Stimulated activated CD4-positive, alpha-beta T cell treated with anti-CD3 and anti-CD28 coated beads, Interleukin-4, amount 100 ng/mL, for 48 hours (primary cell): ENCODE results near the gene EDAR.

Experiments used
- DNase-seq, 2 donors: peaks; one replicate each; pipeline ENCODE4 v3.0.0-alpha.2; 2020; ENCODE audit warnings: low read depth in 2 of 2

Gene EDAR

GRCh38 chr2:108967757-108968156, 21.3 kb downstream of the EDAR start:
- no peak for DNase-seq

GRCh38 chr2:108965540-108966289, 23.3 kb downstream of the EDAR start:
- no peak for DNase-seq

GRCh38 chr2:108963057-108963456, 26.0 kb downstream of the EDAR start:
- DNase-seq: no peak

- DNase-seq: no peak
Observed at GRCh38 chr2:108961796-108962195, 27.2 kb downstream of the EDAR start.

- no peak for DNase-seq
Observed at GRCh38 chr2:108960006-108960405, 29.0 kb downstream of the EDAR start.

- no peak for DNase-seq
Observed at GRCh38 chr2:108959401-108959800, 29.6 kb downstream of the EDAR start.

GRCh38 chr2:108958632-108959341, 30.2 kb downstream of the EDAR start:
- no peak for DNase-seq

GRCh38 chr2:108958002-108958401, 31.0 kb downstream of the EDAR start:
- DNase-seq: no peak

GRCh38 chr2:108956375-108956774, 32.6 kb downstream of the EDAR start:
- no peak for DNase-seq

- DNase-seq: no peak
Observed at GRCh38 chr2:108950369-108951135, 38.5 kb downstream of the EDAR start.

- no peak for DNase-seq
Observed at GRCh38 chr2:108949316-108950239, 39.4 kb downstream of the EDAR start.

GRCh38 chr2:108947271-108947907, 41.6 kb downstream of the EDAR start:
- DNase-seq: no peak

GRCh38 chr2:108946442-108946841, 42.6 kb downstream of the EDAR start:
- DNase-seq: no peak

- DNase-seq: no peak
Observed at GRCh38 chr2:108945969-108946368, 43.1 kb downstream of the EDAR start.

- no peak for DNase-seq
Observed at GRCh38 chr2:108944601-108945331, 44.3 kb downstream of the EDAR start.

- DNase-seq: no peak
Observed at GRCh38 chr2:108943751-108944150, 45.3 kb downstream of the EDAR start.

- no peak for DNase-seq
Observed at GRCh38 chr2:108942888-108943287, 46.1 kb downstream of the EDAR start.

- no peak for DNase-seq
Observed at GRCh38 chr2:108942231-108942825, 46.7 kb downstream of the EDAR start.

GRCh38 chr2:108941767-108942166, 47.3 kb downstream of the EDAR start:
- DNase-seq: no peak

GRCh38 chr2:108941161-108941665, 47.8 kb downstream of the EDAR start:
- DNase-seq: no peak
